GM21515 (cell line): ENCODE results near the gene SMU1.
"Not testable (repeated sequence)": the region's sequence is repeated elsewhere in the genome, so short reads cannot be mapped to it uniquely, and the experiment has no call there.

ENCODE experiments used
- ATAC-seq: cut with Tn5 transposase; IDR thresholded peaks from one replicate; pipeline ENCODE4 v1.9.1; 2021; ENCODE audit not compliant: unreplicated experiment

SMU1 gene

DNA sequence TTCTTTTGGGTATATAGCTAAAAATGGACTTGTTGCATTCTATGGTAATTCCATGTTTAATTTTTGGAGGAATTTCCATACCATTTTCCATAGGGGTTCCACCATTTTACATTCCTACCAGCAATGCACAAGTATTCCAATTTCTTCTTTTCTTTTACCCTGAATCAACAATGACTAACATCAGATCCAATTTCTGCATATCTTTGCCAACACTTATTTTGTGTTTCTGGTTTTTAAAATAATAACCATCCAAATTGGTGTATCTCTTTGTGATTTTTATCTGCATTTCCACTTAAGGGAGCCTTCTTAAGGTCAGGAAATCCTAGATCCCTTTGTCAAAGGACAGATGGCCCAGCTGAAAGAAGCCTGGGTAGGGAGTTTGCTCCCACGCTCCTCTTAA, 29.5 kb upstream of the SMU1 start:
- no peak for ATAC-seq

DNA sequence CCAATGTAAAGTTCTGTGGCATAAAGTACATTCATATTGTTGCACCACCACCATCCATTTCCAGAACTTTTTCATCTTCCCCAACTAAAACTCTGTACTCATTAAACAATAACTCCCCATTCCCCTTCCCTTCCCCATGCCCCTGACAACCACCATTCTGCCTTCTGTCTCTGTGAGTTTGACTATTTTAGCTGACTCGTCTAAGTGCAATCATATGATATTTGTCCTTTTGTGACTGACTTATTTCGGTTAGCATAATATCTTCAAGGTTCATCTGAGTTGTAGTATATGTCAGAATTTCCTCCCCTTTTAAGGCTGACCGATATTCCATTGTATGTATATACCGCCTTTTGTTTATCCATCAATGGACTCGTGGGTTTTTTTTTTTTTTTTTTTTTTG, 29.0 kb upstream of the SMU1 start:
- no peak for ATAC-seq

DNA sequence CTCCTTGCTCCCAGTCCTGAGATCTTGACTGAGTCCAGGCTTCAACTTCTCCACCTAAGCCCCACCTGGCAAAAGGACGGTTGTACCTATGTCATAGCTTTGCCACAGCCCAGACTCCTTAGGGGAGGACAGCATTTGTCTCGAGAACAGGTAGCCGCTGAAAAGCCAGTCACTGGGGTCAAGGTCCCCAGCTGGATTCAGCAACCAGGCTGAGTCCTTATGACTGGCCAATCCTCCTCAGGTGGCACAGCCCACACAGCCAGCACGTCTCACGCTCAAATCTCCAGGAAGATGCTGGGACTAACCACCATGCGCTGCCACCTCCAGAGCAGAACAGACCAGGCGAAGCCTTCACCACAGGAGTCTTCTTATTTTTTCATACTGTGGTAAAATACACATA, 27.9 kb upstream of the SMU1 start:
- ATAC-seq = no peak

DNA sequence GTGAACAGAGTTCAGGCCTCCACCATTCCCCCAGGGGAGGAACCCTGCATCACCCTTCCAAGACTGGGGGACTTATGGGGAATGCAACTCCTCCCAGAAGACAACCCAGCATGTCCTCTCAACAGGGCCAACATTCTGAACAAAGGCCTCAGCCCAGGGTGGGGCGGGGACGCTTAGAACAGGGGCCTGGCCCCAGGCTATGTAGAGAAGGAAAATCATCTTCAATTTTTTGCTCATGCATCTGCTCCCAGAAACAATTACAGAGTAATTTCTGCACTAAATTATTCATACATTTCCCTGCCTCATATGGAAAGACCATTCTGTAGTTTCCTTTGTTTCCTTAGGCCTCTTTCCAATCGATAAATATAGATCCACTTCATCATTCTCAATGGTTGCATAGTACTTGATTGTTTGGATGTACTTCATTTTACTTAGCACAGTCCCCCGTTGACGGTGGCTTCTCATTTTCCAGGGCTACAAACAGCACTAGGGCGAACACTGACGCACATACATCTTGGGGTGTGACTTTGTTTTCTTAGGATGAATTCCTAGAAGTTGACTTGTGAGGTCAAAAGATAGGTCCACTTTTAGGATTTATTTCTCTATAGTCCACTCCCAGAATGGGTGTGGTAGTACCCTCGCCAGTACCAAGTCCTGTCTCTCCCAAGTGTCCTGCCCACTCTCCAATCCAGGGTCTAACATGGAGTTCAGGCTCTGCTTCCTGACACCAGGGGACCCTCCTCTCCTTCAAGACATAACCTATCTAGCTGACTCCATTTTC, 27.2 kb upstream of the SMU1 start:
- ATAC-seq = no peak

DNA sequence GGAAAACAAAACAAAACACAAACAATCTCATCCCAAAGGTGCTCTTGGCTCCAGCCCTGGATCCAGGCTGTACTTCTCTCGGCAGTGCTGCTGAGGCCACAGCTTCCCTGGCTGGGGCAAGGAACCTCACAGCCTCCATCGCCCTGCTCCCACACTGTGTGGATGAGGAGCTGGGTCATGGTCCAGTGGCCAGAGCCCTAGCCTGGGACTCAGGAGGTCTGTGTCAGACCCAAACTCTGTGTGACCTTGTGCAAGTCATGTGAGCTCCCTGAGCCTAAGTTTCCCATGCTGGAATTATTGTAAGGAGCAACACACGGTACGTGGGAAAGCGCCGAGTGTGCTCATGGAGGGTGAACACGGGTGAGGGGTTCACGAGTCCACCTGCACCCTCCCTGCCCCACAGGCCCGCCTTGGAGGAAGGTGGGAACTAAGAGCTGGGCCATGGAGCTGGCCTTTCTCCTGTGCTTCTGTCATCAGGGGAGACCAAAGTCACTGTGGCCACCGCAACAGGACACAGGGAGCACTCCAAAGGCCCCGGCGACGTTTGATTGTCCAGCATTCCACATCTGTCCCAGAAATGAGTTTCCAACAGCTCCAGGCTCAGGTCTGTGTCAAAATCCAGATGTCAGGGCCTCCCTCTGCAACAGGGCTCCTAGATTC, 26.2 kb upstream of the SMU1 start:
- no peak for ATAC-seq

DNA sequence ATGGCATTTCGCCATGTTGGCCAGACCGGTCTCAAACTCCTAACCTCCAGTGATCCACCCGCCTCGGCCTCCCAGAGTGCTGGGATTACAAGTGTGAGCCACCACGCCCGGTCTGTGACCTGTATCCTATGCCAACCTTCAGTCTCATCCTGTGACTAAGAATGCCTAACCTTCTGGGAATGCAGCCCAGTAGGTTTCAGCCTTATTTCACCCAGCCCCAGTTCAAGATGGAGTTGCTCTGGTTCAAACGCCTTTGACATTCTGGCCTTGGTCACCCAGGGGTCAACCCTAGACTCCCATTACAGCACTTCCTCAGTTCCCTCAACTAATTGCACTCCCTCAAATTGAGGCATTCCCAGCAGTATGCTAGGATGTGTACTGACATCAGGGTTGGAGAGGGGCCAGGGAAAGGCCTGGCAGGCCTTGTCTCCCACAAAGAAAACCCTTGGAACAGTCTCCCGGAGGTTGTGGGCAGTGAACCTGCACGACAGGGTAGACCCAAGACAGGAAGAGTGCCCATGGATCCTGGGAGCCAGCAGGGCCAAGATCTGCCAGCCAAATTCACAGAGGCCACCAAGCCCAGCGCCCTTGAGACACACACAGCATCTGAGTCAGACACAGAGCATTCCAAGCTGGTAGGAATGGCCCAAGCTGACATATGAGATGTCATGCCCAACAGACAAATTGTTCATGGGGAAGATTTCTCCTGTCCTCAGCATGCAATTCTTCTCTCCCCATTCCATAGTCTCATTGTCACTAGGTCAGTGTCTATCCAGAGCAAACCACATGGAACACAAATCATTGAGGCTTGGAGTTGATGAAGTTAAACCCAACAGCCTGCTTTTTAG, 24.9 kb upstream of the SMU1 start:
- ATAC-seq = no peak

DNA sequence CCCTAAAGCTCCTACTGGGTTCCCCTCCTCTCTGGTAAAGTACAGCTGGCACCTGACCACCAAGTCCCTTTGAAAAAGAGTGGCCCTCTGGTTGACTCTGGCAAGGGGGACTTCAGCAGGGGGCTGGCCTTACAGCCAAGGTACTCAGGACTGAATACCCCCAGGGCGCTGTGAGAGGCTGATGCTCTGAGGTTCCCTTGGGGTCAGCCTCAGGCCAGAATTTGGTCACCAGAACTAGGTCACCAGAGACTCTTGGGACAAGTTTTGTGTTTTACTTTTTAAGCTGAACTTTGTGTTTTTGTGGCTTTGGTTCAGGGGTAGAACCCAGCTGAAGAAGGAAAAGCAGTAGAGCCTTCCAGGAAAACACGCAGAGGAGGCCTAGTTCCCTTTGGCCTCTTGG, 23.3 kb upstream of the SMU1 start:
- no peak for ATAC-seq

DNA sequence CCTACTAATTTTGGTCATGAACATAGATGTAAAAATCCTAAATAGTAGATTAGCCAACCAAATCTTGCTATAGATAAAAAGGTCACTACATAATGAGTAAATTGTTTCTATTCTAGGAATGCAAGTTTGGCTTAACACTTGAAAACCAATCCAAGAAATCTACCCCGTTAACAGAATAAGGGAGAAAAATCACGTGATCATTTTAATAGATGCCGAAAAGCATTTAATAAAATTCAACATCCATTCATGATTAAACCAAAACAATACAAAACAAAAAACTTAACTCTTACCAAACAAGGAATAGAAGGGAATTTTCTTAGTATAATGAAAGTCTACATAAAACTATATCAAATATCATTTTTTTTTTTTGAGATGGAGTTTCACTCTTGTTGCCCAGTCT, 20.7 kb upstream of the SMU1 start:
- no peak for ATAC-seq

DNA sequence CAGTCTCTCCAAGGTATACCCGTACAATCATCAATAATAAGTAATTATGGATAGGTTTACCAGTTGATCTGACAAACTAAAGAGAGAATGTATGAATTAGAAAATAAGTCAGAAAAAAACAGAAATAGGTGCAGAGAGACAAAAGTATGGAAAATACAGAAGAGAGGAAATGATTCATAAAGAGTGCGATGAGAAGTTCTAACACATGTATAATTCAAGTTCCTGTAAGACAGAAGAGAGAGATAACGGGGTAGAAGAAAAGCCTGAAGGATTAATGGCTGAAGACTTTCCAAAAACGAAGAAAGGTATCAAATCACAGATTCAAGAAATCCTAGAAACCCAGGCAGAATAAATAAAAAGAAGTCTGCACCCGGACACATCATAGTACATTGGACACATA, 16.2 kb upstream of the SMU1 start:
- ATAC-seq = no peak

DNA sequence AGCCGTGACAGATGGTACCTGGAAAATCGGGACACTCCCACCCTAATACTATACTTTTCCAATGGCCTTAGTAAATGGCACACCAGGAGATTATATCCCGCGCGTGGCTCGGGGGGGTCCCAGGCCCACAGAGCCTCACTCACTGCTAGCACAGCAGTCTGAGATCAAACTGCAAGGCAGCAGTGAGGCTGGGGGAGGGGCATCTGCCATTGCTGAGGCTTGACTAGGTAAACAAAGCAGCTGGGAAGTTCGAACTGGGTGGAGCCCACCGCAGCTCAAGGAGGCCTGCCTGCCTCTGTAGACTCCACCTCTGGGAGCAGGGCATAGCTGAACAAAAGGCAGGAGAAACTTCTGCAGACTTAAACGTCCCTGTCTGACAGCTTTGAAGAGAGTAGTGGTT, 9.2 kb upstream of the SMU1 start:
- ATAC-seq = not testable (repeated sequence)

DNA sequence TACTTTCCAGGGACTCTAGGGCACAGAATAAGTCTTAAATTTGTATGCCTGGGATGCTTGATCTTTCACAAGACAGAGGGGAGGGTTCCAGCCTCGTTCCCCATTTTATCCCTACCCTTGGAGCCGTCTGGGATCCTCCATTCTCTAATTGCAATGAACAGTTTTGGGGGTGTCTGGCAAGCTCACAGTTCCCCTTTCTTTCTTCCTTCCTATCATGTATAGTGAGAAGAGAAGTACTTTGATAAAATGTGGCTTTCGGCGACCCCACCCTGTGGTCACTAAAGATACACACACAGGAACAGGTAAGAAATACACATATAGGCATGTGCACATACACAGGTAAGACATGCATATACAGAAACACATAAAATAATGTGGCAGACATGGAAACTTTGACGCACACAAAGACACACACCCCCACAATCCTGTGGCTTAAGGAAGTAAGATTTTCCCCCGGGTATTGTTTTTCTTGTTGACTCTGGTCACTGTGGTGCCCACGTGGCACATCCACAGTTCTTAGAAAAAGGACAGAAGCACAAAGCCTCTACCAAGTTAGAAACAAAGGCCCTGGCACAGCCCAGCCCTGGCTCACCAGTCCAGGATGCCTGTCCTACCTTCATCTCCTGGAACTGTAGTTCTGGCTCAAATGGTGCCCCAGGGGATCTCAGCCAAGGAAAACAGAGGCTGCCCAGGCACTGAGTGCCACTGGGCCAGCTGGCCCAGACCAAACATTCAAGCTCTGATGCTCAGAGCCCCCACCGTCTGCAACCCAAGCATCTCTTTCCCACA, 6.3 kb upstream of the SMU1 start:
- no peak for ATAC-seq

DNA sequence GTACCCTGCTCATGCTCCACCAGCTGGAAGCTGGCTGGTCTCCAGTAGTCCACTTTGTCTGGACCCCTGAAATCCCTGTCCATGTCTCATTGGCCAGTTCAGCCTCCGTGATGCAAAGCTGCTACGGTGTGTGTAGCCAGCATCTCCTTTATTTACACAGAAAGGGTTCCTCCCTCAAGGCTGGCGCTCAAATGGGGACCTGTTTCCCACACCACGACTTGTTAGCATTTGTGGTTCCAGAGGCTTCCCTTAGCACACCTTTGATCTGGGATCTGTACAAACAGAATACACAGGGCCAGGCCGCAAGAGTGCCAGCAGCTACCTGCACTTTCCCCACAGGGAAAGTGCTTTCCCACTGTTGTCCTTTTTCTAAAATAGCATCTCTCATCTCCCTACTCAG, 5.7 kb upstream of the SMU1 start:
- no peak for ATAC-seq

DNA sequence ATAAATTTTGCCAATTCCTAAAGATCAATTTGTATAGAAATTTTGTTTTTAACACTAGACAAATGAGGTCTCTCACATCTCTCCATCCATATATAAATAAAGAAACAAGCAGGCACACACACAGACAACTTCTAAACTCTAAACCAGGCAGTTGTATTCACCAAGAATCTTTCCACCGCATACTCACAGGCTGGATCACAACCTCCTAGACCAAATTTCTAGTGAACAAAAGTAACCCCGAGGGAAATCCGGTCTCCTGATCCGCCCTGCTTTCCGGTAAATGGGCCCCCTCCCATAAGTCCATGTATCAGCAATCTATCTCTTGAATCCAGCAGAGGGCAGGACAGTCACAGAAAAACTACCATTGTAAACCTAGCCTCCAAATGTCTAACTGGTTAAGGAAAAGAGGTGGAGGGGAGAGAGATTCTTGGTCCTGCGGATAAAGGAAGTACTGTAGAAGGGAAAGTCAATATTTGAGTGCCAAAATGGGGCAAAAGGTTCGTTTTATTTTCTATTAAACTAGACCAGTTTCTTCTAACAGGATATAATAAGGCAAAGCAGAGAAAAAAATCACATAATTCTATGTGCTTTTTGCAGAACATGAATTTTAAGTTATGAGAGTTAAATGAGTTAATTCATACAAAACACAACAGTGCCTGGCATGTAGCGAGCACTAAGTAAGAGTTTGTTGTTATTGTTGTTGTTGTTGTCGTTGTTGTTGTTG, 4.8 kb upstream of the SMU1 start:
- peak; percentile 39 for ATAC-seq

DNA sequence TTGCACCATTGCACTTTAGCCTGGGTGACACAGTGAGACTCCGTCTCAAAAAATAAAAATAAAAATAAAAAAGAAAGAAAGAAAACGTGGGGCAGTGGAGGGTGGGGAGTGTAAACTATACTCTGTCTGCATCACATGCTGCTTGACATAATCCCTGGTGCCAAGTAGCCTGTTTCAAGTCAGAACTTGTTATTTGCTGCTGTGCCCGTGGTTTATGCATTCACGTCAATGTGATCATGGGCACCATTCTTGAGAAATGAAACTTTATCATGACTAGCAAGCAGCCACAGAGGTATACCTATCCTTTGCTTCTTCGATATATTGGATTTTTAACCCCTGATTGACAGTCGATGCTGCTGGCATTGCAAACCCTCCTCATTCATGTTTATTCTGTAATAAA, 4.1 kb upstream of the SMU1 start:
- ATAC-seq = no peak

DNA sequence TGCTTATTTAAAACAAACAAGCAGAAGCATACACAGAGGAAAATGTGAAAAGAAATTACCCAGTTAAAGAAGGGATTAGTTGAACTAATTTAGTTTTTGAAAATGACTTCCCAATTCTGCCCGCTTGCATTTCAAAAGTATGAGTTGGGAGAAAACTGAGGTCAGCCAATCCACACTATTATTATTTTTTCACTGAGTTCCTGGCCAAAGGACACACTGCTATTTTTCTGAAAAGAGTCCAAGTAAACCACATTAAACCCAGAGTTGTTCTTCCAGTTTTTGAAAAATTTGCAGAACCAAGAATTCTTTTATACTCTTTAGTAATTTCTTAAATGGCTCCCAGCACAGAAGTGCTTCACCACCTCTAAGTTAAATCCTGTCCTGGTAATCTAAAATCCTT, 7.5 kb downstream of the SMU1 start:
- no peak for ATAC-seq

DNA sequence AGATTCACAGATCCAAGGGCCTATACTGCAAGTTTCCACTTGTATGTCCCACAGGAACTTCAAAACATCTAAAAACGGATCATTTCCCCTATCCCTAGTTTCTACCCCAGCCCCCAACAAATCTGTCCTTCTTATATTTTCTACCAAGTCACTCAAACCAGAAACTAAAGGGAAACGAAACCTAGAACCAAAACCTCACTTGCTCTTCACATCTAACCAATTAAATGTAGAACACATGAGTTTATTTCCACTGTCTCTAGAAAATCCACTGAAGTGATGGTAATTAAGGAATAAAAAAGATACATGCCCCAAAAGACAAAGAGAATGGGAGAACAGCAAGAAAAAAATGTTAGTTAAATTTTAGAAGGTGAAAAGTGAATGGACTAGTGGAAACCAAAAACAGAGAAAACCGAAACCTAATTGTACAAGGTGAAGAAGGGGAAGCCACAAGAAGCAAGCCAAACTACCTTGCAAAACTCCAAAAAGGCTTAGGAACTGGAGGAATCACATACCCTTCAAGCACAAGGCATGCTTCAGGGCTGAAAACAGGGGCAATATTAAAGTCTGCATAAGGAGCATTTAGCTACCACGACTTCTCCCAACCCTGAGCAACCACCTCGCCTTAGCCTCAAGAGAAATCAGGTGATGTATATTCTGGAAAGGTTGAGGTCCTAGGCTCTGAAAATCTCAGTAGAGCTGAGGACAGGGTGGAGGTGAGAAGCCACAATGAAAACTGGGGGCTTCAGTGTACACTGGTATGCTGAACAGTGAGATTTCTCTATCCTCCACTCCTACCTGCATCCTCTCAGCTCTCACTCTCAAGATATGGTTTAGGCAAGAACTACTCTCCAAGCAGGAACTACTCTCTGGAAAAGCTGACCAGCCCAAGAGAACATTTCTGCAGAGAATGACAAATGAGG, 11.1 kb downstream of the SMU1 start:
- peak; percentile 78 for ATAC-seq

DNA sequence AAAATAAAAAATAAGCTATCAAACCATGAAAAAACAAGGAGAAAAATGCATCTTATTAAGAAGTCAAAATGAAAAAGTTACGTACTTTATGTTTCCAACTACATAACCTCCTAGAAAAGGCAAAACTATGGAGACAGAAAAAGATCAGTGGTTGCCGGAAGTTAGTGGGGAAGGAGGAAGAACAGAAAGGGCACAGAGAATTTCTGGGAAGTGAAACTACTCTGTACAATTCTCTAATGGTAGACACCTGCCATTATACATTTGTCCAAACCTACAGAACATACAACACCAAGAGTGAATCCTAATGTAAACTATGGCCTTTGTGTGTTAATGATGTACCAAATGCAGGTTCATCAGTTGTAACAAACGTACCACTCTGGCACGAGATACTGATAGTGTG, 25.3 kb downstream of the SMU1 start:
- no peak for ATAC-seq

DNA sequence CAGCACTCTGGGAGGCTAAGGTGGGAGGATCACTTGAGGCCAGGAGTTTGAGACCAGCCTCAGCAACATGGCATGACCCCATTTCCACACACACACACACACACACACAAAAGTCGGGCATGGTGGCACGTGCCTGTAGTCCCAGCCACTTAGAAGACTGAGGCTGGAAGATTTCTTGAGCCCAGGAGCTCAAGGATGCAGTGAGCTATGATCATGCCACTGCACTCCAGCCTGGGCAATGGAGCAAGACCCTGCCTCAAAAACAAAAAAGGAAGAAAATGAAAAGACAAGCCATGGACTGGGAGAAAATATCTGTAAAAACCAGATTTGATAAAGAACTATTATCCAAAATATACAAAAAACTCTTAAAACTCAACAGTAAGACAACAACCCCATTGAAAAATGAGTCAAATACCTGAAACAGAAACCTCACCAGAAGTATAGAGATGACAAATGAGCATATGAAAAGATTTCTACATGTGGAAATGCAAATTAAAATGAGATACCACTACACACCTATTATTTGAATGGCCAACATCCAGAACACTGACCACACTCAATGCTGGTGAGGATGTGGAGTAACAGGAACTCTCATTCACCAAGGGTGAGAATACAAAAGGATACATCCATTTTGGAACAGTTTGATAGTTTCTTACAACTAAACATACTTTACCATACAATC, 26.7 kb downstream of the SMU1 start:
- ATAC-seq = peak; percentile 66

DNA sequence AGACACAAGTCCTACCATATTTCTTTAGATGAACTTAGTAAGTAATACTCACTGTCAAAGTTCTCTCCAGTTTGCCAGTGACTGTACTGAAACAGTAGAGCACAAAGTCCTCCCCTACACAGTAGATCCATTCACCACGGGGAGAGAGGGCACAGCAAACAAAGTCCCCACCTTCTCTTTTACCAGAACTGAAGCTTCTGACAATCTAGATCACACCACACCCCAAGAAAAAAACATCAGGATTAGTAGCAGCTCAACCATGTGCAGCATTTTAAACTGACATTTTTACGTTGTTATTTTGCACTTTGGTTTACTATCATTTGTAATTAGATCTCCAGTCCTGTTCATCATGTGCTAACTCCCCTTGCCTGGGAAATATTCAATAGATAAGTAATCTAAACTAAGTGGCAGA, 28.4 kb downstream of the SMU1 start:
- no peak for ATAC-seq
